ACHN (cell line): ENCODE results near the gene CDC25C.
"Not testable (repeated sequence)": the region's sequence is repeated elsewhere in the genome, so short reads cannot be mapped to it uniquely, and the experiment has no call there.

Experiments used
- DNase-seq: peaks from one replicate; pipeline ENCODE4 v3.0.0-alpha.2; 2015
- in situ Hi-C: cut with HindIII; loops from 2 replicates; pipeline ENCODE4 v1.10.0; 2017; ENCODE audit warnings: low sequenced_read_pairs, low pct_ligation_motif_present, low pct_unique_long_range_greater_than_20kb

The CDC25C gene

DNA sequence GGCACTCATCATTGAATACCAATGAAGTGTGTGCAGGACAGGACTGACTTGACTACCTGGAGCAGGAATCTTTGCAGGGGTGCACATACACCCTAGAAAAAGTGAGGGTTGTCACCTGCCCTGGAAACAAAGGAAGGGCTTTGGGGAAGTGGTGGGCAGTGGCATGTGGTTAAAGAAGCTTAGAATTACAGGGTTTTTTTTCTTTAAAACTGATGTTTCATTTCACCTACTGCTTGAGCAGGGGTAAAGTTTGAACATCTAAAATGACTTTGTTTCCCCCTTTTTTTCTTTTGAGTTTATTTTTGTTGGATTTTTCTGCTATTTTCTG is 18.9 kb upstream of the CDC25C start:
- no peak for DNase-seq
- in situ Hi-C loops: no loop called here

GRCh38 chr5:138349852-138350562 is 18.4 kb upstream of the CDC25C start:
- DNase-seq: no peak
- in situ Hi-C loops: no loop called here

DNA sequence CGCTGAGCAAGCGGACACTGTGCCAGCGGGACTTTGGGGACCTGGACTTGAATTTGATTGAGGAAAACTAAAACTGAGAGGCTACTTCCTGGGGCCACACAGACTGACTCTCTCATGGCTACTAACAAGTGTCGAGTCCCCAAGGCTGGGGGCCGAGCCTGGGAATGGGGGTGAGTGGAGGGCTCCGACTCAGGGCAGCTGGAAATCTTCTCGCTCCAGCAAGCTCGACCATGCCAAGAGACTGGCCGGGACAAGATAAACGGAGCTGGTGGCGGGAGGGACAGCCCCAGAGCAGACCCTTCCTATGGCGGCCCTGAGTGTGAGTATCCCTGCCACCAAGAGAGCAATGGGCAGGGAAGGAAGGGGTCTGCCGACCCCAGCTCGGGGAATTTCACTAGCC is 15.3 kb upstream of the CDC25C start:
- in situ Hi-C loops: no loop called here
- no peak for DNase-seq

GRCh38 chr5:138344887-138345622 is 13.5 kb upstream of the CDC25C start:
- in situ Hi-C loops: no loop called here
- DNase-seq: no peak

DNA sequence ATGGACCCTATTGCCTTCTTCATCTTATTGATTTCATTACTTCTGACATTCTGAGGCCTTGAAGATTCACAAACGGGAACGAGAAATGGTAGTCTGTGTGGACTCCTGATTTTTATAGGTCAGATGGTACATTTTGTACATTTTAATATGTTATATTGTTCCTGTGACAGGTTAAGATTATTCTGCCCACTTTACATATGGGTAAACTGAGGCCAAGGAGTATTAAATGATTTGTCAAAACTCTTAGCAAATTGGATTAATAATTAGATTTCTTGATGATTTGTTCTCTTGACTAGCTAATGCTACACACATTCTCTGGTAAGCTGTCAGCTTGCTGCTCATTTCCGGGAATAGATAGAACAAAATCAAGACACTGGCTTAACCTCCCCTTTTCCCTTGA is 8.4 kb upstream of the CDC25C start:
- DNase-seq: no peak
- in situ Hi-C loops: no loop called here

DNA sequence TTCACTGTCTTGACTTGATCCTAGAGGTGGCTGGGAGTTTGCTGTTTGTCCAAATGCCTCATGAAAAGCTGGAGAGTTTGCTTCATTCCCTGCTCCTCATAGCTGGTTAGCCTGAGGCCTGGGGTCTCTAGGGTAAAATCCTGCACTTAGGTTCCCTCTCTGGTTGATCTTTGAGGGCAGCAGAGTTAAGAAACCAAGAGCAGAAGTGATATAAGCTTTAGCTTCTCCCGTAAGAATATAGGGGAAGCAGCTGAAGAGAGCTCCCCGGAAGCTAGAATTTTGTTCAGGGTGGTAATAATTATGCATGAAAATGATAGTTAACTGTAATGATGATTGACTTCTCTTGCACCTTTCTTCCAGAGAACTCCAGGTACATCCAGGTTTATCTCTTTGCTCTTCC is 7.9 kb upstream of the CDC25C start:
- no peak for DNase-seq
- in situ Hi-C loops: no loop called here

GRCh38 chr5:138339091-138339456 is 7.5 kb upstream of the CDC25C start:
- no peak for DNase-seq
- in situ Hi-C loops: no loop called here

DNA sequence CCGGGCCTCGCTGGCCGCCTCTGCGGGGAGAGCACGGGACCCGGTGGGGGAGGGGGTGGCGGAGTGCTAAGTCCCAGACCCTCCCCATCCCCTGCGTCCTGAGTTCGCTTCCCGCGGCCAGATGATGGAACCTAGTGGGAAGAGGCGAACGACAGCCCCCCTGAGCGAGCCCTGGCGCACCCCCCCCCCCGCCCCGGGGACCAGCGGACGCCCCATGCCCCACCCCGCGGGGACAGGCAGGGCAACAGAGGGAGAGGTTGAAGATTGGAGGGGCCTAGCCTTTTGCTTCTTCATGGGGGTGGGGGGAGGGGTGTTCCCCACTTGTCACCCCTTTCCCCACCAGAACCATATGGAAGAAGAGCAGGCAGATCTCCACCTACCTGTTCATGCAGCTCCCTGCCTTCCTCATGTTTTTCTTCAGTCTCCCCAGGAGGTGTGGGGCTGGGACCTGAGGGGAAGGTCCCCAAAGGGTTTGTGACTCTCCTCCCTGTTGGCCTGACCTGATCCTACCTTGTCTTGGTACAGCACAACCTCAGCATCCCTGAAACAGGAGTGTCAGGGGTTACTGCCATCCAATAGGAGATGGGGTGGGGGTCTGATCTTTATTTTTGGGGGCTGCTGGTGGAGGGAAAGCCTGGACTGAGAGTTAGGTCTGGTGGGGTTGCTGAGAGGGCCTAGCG is 6.9 kb upstream of the CDC25C start:
- in situ Hi-C loops: no loop called here
- no peak for DNase-seq

DNA sequence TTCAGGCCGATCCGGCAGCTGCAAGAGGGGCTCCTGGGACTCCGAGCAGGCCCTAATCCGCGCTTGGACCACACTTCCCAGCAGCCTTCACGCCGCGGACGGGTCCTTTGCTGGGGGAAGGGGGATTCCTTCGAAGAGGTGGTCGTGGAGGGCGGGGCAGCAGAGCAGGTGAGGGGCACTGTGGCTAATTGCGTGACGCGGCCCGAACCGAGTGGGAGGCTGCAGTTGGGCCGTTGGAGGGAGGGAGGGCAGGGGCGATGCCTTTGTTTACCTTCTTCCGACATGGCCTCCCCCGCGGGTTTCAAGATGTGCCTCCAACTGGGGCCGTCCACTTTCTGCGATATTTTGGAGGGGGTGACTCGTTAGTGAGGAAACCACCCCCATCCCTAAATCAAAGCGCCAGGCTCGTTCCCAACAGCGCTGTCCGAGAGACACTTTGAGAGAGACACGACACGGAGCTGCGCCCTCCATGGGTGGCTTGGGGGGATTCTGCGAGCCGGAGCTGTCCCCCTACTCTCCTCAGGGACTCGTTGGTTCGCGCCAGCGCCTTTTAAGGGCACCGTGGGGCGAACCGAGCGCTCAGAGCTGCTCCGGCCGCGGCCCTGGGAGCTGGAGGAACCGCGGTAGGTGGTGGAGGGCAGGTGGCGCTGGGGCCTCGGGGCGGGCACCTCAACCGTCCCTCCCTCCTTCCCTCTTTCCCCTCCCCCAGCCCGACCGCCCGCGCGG is 6.2 kb upstream of the CDC25C start, which contains the start of gene FAM53C:
Gene FAM53C, plus strand, starts transcription at position 582 of the 726 bp plus-strand sequence. CDS start 3,070 bp downstream, outside the sequence.
- in situ Hi-C loops: no loop called here
- peak; percentile 89 for DNase-seq

- peak; percentile 82 for DNase-seq
- in situ Hi-C loops: no loop called here
These were observed 5.5 kb upstream of the CDC25C start for GRCh38 chr5:138336952-138337684.

DNA sequence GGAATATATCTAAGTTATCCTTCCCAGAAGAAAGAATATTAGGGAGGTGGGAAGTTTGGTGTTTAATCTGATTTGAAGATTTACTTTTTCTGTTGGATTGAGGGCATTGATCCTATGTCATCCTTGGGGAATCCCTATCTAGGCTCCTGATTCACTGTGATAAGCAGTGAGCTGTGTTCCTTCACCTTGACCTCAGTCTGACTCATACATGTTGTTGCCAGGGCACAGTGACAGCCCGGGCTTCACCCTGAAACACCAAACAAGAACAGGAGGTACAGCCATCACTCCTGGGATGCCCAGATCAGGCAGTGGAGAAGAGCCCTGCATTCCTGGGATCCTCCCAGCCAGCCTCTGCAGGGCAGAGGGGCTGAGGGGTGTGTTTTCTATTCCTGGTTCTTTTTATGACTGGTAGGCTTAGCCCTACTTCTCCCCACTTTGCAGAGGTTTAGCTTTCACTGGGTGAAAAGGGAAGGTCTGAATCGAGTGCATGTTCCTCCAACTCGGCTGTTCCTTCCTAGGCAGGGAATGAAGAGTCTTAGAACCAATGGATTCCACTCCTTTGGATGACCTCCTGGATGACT is 3.4 kb upstream of the CDC25C start:
- DNase-seq: peak; percentile 23
- in situ Hi-C loops: no loop called here

- DNase-seq: peak; percentile 18
- in situ Hi-C loops: no loop called here
These were observed 673 bp downstream of the CDC25C start for GRCh38 chr5:138330813-138331448.

DNA sequence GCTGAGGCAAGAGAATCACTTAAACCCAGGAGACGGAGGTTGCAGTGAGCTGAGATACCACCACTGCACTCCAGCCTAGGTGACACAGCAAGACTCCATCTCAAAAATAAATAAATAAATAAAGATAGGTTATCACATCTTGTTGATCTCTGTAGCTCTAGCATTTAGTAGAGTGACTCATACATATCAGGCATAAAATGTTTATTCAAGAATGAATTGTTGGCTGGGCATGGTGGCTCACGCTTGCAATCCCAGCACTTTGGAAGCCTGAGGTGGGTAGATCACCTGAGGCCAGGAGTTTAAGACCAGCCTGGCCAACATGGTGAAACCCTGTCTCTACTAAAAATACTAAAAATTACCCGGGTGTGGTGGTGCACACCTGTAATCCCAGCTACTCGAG is 13.4 kb downstream of the CDC25C start:
- DNase-seq, in situ Hi-C loops: not testable (repeated sequence)

GRCh38 chr5:138316355-138316754 is 15.2 kb downstream of the CDC25C start:
- in situ Hi-C loops: no loop called here
- no peak for DNase-seq

- DNase-seq: no peak
- in situ Hi-C loops: no loop called here
These were observed 15.8 kb downstream of the CDC25C start for GRCh38 chr5:138315751-138316278.

DNA sequence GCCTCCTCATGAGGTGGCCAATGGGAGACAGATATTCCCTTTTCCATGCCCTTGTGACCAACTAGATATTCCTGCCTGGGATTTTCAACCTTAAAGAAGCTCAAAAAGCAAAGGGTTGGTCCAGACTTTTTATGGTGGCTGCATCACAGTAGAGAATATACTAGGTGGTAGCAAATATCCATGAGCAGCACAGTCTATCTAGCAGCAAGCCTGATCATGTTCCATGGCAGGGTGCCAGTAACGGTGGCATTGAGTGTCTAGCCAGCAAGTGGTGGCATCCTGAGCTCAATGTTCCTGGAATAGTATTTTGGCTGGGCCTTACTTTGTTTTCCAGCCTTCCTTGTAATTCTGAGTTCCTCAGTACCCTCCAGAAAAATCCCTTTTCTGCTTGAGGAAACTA is 25.8 kb downstream of the CDC25C start:
- in situ Hi-C loops: no loop called here
- DNase-seq: no peak

GRCh38 chr5:138303372-138303771 is 28.2 kb downstream of the CDC25C start:
- in situ Hi-C loops: no loop called here
- DNase-seq: no peak
